Astrocyte (in vitro differentiated cells and primary cell): ENCODE data around the gene NTN4. TPM values are rescaled to one million over a fixed set of nuclear protein-coding genes. Genes with fewer than 3 reads are reported as not detected.

ENCODE experiments used
- DNase-seq: peaks from one replicate; pipeline ENCODE4 v3.0.0-alpha.2; 2010; ENCODE audit warnings: low read depth
- FAIRE-seq: peaks from 2 replicates; lab custom pipeline; 2011; peaks lifted over from hg19 to GRCh38; lab: Jason Lieb, UNC
- H2AFZ ChIP-seq: 2 replicates; pipeline ENCODE4 v1.6.0; 2012; ENCODE audit warnings: low read depth, low read length, inconsistent platforms
- H3K27ac ChIP-seq: 2 replicates; pipeline ENCODE4 v1.5.1; 2011; ENCODE audit warnings: low read depth, low read length, inconsistent platforms
- H3K27me3 ChIP-seq: 2 replicates; pipeline ENCODE4 v1.6.0; 2011; ENCODE audit warnings: low read length, inconsistent platforms; ENCODE audit not compliant: insufficient read depth
- H3K36me3 ChIP-seq: 2 replicates; pipeline ENCODE4 v1.5.1; 2011; ENCODE audit warnings: low read length, inconsistent platforms; ENCODE audit not compliant: insufficient read depth
- H3K4me1 ChIP-seq: 2 replicates; pipeline ENCODE4 v1.5.1; 2011; ENCODE audit warnings: low read length, inconsistent platforms; ENCODE audit not compliant: insufficient read depth
- H3K4me2 ChIP-seq: 2 replicates; pipeline ENCODE4 v1.6.0; 2012; ENCODE audit warnings: low read length, inconsistent platforms
- H3K4me3 ChIP-seq: 2 replicates; pipeline ENCODE4 v1.5.1; 2011; ENCODE audit warnings: low read depth, mild to moderate bottlenecking, low read length, inconsistent platforms; ENCODE audit not compliant: insufficient read depth
- H3K79me2 ChIP-seq: 2 replicates; pipeline ENCODE4 v1.6.0; 2012; ENCODE audit warnings: mild to moderate bottlenecking, low read length, inconsistent platforms; ENCODE audit not compliant: insufficient read depth
- H3K9ac ChIP-seq: 2 replicates; pipeline ENCODE4 v1.6.0; 2012; ENCODE audit warnings: mild to moderate bottlenecking, low read length, inconsistent platforms
- H3K9me3 ChIP-seq: 2 replicates; pipeline ENCODE4 v1.5.1; 2012; ENCODE audit warnings: low read depth, mild to moderate bottlenecking, low read length, inconsistent platforms; ENCODE audit not compliant: insufficient read depth
- H4K20me1 ChIP-seq: 2 replicates; pipeline ENCODE4 v1.6.0; 2012; ENCODE audit warnings: low read length, inconsistent platforms; ENCODE audit not compliant: insufficient read depth
- H3K27ac Mint-ChIP-seq: one replicate; pipeline ENCODE4 v1.8.0; 2021; ENCODE audit warnings: mild to moderate bottlenecking, mixed read lengths; ENCODE audit not compliant: unreplicated experiment
- H3K27me3 Mint-ChIP-seq: one replicate; pipeline ENCODE4 v1.8.0; 2021; ENCODE audit warnings: low read depth, mixed read lengths; ENCODE audit not compliant: unreplicated experiment
- H3K36me3 Mint-ChIP-seq: one replicate; pipeline ENCODE4 v1.8.0; 2021; ENCODE audit warnings: low read depth, mixed read lengths; ENCODE audit not compliant: unreplicated experiment
- H3K4me1 Mint-ChIP-seq: one replicate; pipeline ENCODE4 v1.8.0; 2021; ENCODE audit warnings: low read depth, mixed read lengths; ENCODE audit not compliant: unreplicated experiment
- H3K4me3 Mint-ChIP-seq: one replicate; pipeline ENCODE4 v1.8.0; 2021; ENCODE audit warnings: mild to moderate bottlenecking, moderate library complexity, mixed read lengths; ENCODE audit not compliant: unreplicated experiment
- H3K9me3 Mint-ChIP-seq: one replicate; pipeline ENCODE4 v1.8.0; 2021; ENCODE audit warnings: mild to moderate bottlenecking, mixed read lengths; ENCODE audit not compliant: unreplicated experiment
- EZH2 ChIP-seq: IDR thresholded peaks from 2 replicates; pipeline ENCODE4 v1.6.1; 2012; ENCODE audit warnings: mild to moderate bottlenecking, low read length, inconsistent platforms; ENCODE audit not compliant: insufficient read depth
- total RNA-seq: library from RNA; stranded (reverse); gene quantifications from 2 replicates; pipeline ENCODE4 v1.2.1, GENCODE V29; 2021
- TF ChIP-seq, protein P1 (sequence below): IDR thresholded peaks from 2 replicates; pipeline ENCODE4 v1.5.1; 2011; ENCODE audit warnings: low read depth, mild to moderate bottlenecking, inconsistent platforms, low read length, moderate library complexity; ENCODE audit not compliant: insufficient read depth

Gene NTN4
- total RNA-seq, 1 donor from 2014 or later: 28.9 TPM

DNA sequence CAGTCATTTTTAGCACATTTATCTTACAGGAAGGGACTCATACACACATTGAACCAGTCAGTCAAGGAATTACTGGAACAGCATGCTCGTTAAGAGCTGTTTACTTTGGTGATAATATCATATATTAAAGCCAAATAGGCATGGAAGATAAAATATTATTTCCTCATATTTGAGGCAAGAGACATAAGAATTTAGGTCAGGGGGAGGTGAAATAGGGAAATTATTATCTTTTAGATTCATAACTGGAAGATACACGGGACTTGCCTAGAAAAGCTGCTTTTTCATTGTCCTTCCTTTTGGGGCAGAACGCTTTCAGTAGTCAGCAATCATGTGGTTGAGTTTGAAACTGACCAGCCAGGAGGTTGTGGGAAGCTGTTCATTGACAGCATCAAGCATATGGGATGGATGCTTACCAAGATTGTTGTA is 72.5 kb downstream of the NTN4 start:
- TF ChIP-seq EZH2: no peak
- TF ChIP-seq, protein P1, sequence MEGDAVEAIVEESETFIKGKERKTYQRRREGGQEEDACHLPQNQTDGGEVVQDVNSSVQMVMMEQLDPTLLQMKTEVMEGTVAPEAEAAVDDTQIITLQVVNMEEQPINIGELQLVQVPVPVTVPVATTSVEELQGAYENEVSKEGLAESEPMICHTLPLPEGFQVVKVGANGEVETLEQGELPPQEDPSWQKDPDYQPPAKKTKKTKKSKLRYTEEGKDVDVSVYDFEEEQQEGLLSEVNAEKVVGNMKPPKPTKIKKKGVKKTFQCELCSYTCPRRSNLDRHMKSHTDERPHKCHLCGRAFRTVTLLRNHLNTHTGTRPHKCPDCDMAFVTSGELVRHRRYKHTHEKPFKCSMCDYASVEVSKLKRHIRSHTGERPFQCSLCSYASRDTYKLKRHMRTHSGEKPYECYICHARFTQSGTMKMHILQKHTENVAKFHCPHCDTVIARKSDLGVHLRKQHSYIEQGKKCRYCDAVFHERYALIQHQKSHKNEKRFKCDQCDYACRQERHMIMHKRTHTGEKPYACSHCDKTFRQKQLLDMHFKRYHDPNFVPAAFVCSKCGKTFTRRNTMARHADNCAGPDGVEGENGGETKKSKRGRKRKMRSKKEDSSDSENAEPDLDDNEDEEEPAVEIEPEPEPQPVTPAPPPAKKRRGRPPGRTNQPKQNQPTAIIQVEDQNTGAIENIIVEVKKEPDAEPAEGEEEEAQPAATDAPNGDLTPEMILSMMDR: no peak
- Mint-ChIP-seq H3K36me3 (no peaks in the 10 kb centered on the region), H3K4me3 (no peak overlapping the region), H3K4me1 (no peaks in the 10 kb centered on the region), H3K27ac (no peak overlapping the region), H3K9me3 (no peaks in the 10 kb centered on the region), H3K27me3 (no peaks in the 10 kb centered on the region)
- H3K4me3 ChIP-seq: no peak overlapping the region
- DNase-seq (no peak), FAIRE-seq (no peak)
- no peaks in the 10 kb centered on the region for H3K9me3 ChIP-seq
- H2AFZ ChIP-seq: no peak overlapping the region
- no peaks in the 10 kb centered on the region for H4K20me1 ChIP-seq
- no peaks in the 10 kb centered on the region for H3K27me3 ChIP-seq
- H3K4me2 ChIP-seq: no peak overlapping the region
- no peaks in the 10 kb centered on the region for H3K4me1 ChIP-seq
- H3K9ac ChIP-seq: no peak overlapping the region
- H3K79me2 ChIP-seq: no peaks in the 10 kb centered on the region
- no peak overlapping the region for H3K27ac ChIP-seq
- no peaks in the 10 kb centered on the region for H3K36me3 ChIP-seq

DNA sequence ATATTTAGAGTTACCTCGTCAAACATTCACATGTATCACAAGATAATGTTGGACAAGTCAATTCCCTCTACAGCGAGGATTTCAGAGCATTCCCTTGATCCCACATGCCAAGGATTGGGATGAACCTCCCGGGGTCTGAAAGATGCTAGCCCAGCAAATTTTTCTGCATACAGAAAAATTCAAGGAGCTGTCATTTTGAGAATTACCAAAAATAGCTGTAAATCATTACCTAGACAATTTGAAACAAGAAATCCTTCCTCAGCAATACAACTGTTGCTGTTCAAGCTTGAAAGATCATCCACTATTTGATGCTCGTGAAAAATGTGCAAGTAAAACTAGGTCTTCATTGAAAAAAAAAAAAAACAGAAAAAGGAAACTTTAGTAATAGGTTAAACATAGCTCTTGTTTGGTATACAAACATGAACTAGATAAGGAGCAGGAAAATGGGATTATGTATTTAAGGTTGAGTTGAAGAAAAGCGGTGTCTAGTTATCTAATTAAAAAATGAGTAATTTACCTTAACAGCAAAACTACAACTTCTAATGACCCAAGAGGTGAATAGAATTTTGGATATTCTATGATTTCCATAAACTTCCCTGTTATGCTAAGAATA is 73.1 kb downstream of the NTN4 start:
- Mint-ChIP-seq H3K4me3 (no peak overlapping the region), H3K9me3 (no peaks in the 10 kb centered on the region), H3K36me3 (no peaks in the 10 kb centered on the region), H3K27me3 (no peaks in the 10 kb centered on the region), H3K4me1 (no peaks in the 10 kb centered on the region), H3K27ac (no peak overlapping the region)
- DNase-seq (no peak), FAIRE-seq (no peak)
- TF ChIP-seq, protein P1: no peak
- no peak for TF ChIP-seq EZH2
- H3K9ac ChIP-seq: no peak overlapping the region
- no peaks in the 10 kb centered on the region for H3K4me1 ChIP-seq
- H3K27ac ChIP-seq: no peak overlapping the region
- no peak overlapping the region for H3K4me3 ChIP-seq
- H3K27me3 ChIP-seq: no peaks in the 10 kb centered on the region
- H3K4me2 ChIP-seq: no peak overlapping the region
- H4K20me1 ChIP-seq: no peaks in the 10 kb centered on the region
- H3K36me3 ChIP-seq: no peaks in the 10 kb centered on the region
- no peaks in the 10 kb centered on the region for H3K9me3 ChIP-seq
- H3K79me2 ChIP-seq: no peaks in the 10 kb centered on the region
- H2AFZ ChIP-seq: no peak overlapping the region

DNA sequence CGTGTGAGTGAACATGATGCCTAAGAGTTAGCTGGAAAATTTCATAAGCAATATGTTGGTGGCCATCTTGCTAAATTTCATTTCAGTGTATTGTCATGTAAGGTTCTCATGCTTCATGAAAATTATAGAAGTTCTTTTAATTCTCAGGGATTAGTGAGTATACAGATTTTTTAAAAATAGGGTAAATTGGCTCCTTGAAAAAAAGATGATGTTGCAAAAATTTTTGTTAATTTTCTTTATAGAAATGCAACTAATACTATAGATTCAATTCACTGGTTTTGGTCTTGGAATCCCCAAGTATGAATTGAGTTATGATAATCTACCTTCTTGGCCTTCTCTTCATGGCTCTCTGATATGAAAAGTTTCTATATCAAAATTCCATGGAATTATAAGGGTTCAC is 75.4 kb downstream of the NTN4 start:
- no peak overlapping the region for H3K27ac ChIP-seq
- Mint-ChIP-seq H3K9me3 (no peaks in the 10 kb centered on the region), H3K36me3 (no peaks in the 10 kb centered on the region), H3K27me3 (no peaks in the 10 kb centered on the region), H3K27ac (no peak overlapping the region), H3K4me1 (no peaks in the 10 kb centered on the region), H3K4me3 (no peak overlapping the region)
- H4K20me1 ChIP-seq: no peaks in the 10 kb centered on the region
- DNase-seq (no peak), FAIRE-seq (no peak)
- H3K27me3 ChIP-seq: no peaks in the 10 kb centered on the region
- H3K36me3 ChIP-seq: no peaks in the 10 kb centered on the region
- TF ChIP-seq, protein P1: no peak
- no peak for TF ChIP-seq EZH2
- H3K9ac ChIP-seq: no peak overlapping the region
- no peak overlapping the region for H2AFZ ChIP-seq
- H3K79me2 ChIP-seq: no peaks in the 10 kb centered on the region
- H3K9me3 ChIP-seq: no peaks in the 10 kb centered on the region
- H3K4me3 ChIP-seq: no peak overlapping the region
- H3K4me2 ChIP-seq: no peak overlapping the region
- H3K4me1 ChIP-seq: no peaks in the 10 kb centered on the region
